ENCODE data around the gene GPR35.
"Not testable (repeated sequence)": the region's sequence is repeated elsewhere in the genome, so short reads cannot be mapped to it uniquely, and the experiment has no call there.

GPR35 gene

GRCh38 chr2:240655931-240656886 is 30.9 kb downstream of the GPR35 start:
- DNase-seq (ENCODE audit: low read depth): peak; percentile 13

GRCh38 chr2:240659883-240660282 is 34.6 kb downstream of the GPR35 start:
- DNase-seq (ENCODE audit: low read depth): not testable (repeated sequence)

- no peak for DNase-seq (ENCODE audit: low read depth)
These were observed 37.4 kb downstream of the GPR35 start for GRCh38 chr2:240662681-240663080.

GRCh38 chr2:240663546-240664190 is 38.4 kb downstream of the GPR35 start:
- DNase-seq (ENCODE audit: low read depth): no peak

- no peak for DNase-seq (ENCODE audit: low read depth)
These were observed 39.3 kb downstream of the GPR35 start for GRCh38 chr2:240664622-240665021.

- no peak for DNase-seq (ENCODE audit: low read depth)
These were observed 45.1 kb downstream of the GPR35 start for GRCh38 chr2:240670402-240670801.

- no peak for DNase-seq (ENCODE audit: low read depth)
These were observed 45.7 kb downstream of the GPR35 start for GRCh38 chr2:240670950-240671349.

GRCh38 chr2:240672076-240672700 is 46.9 kb downstream of the GPR35 start:
- DNase-seq (ENCODE audit: low read depth): no peak

- no peak for DNase-seq (ENCODE audit: low read depth)
These were observed 47.5 kb downstream of the GPR35 start for GRCh38 chr2:240672701-240673190.

- DNase-seq (ENCODE audit: low read depth): not testable (repeated sequence)
These were observed 49.3 kb downstream of the GPR35 start for GRCh38 chr2:240674461-240675184.

- DNase-seq (ENCODE audit: low read depth): not testable (repeated sequence)
These were observed 50.1 kb downstream of the GPR35 start for GRCh38 chr2:240675345-240675744.

GRCh38 chr2:240678043-240678442 is 52.8 kb downstream of the GPR35 start:
- not testable (repeated sequence) for DNase-seq (ENCODE audit: low read depth)

GRCh38 chr2:240678909-240679308 is 53.6 kb downstream of the GPR35 start:
- not testable (repeated sequence) for DNase-seq (ENCODE audit: low read depth)

- DNase-seq (ENCODE audit: low read depth): not testable (repeated sequence)
These were observed 54.9 kb downstream of the GPR35 start for GRCh38 chr2:240680185-240680584.
